Endothelial cell of umbilical vein (primary cell): ENCODE data around the gene HSF2BP. TPM values are rescaled to one million over a fixed set of nuclear protein-coding genes. Genes with fewer than 3 reads are reported as not detected.

Experiments
- BruUV-seq: library from RNA; stranded (reverse); fragments of 400-500 nt; replicated peaks from 2 replicates; lab custom pipeline; 2021; lab: Mats Ljungman, UMichigan
- CTCF ChIA-PET: fragments of 300-600, 350-600 bp; sonication (Branson Sonifier 250); formaldehyde crosslinking; loops from one replicate; lab custom pipeline; 2021; ENCODE audit warnings: antibody characterized with exemption, inconsistent platforms; lab: Charles Lee
- POLR2A ChIA-PET: fragments of 300-600, 350-600 bp; sonication (Branson Sonifier 250); formaldehyde crosslinking; loops from one replicate; lab custom pipeline; 2021; ENCODE audit warnings: antibody characterized with exemption, inconsistent platforms; lab: Charles Lee
- DNase-seq: peaks from one replicate; pipeline ENCODE4 v3.0.0-alpha.2; 2011; ENCODE audit warnings: low read depth, low spot score
- FAIRE-seq: peaks from 2 replicates; lab custom pipeline; 2011; peaks lifted over from hg19 to GRCh38; lab: Jason Lieb, UNC
- H2AFZ ChIP-seq: 2 replicates; pipeline ENCODE4 v1.6.0; 2012; ENCODE audit warnings: low read depth, low read length, control low read depth, inconsistent platforms
- H3K27ac ChIP-seq: 2 replicates; pipeline ENCODE4 v1.5.1; 2011; ENCODE audit warnings: low read depth, mild to moderate bottlenecking, control low read depth, low read length, moderate library complexity; ENCODE audit not compliant: insufficient read depth
- H3K27me3 ChIP-seq, 2 experiments: 2 replicates each; pipeline versions ENCODE4 v1.6.0 to v1.6.1; 2011; ENCODE audit warnings: low read length in 2 of 2, mixed read lengths in 1 of 2; ENCODE audit not compliant: control insufficient read depth in 2 of 2, insufficient read depth in 2 of 2
- H3K36me3 ChIP-seq, 2 experiments: 2 replicates in 1 of 2; 3 replicates in 1 of 2; pipeline ENCODE4 v1.5.1; 2011; ENCODE audit warnings: low read length in 2 of 2, mild to moderate bottlenecking in 1 of 2, moderate library complexity in 1 of 2; ENCODE audit not compliant: control insufficient read depth in 2 of 2, insufficient read depth in 2 of 2; ENCODE audit errors: extremely low read depth in 1 of 2
- H3K4me1 ChIP-seq: 3 replicates; pipeline ENCODE4 v1.5.1; 2011; ENCODE audit warnings: mild to moderate bottlenecking, low read length; ENCODE audit not compliant: control insufficient read depth, insufficient read depth; ENCODE audit errors: extremely low read depth
- H3K4me2 ChIP-seq: 2 replicates; pipeline ENCODE4 v1.6.1; 2011; ENCODE audit warnings: low read length, control low read depth, mixed read lengths; ENCODE audit not compliant: insufficient read depth
- H3K4me3 ChIP-seq, 3 experiments: fragments of 200-600 bp in 1 of 3; sonication (generic), shearing (Covaris generic) in 1 of 3; replicated peaks in 1 of 3; 2 replicates each; pipeline ENCODE4 v1.5.1; 2011 to 2016; ENCODE audit warnings: control low read depth in 3 of 3, low read length in 3 of 3, mild to moderate bottlenecking in 2 of 3, inconsistent platforms in 1 of 3, low read depth in 1 of 3, moderate library complexity in 1 of 3; ENCODE audit not compliant: insufficient read depth in 1 of 3
- H3K79me2 ChIP-seq: 2 replicates; pipeline ENCODE4 v1.6.0; 2012; ENCODE audit warnings: low read length, inconsistent platforms; ENCODE audit not compliant: control insufficient read depth, insufficient read depth
- H3K9ac ChIP-seq: replicated peaks from 2 replicates; pipeline ENCODE3; 2011; ENCODE audit warnings: low read length, control low read depth; ENCODE audit not compliant: insufficient read depth; ENCODE audit errors: extremely low read depth
- H3K9me1 ChIP-seq: replicated peaks from 3 replicates; pipeline ENCODE4 v1.6.0; 2011; ENCODE audit warnings: mild to moderate bottlenecking, low read length; ENCODE audit not compliant: control insufficient read depth, insufficient read depth; ENCODE audit errors: extremely low read depth
- H3K9me3 ChIP-seq: replicated peaks from 2 replicates; pipeline ENCODE4 v1.5.1; 2012; ENCODE audit warnings: low read length, inconsistent platforms; ENCODE audit not compliant: control insufficient read depth, insufficient read depth
- H4K20me1 ChIP-seq: replicated peaks from 2 replicates; pipeline ENCODE3; 2011; ENCODE audit warnings: mild to moderate bottlenecking, low read length; ENCODE audit not compliant: control insufficient read depth, insufficient read depth; ENCODE audit errors: extremely low read depth
- EZH2 ChIP-seq: IDR thresholded peaks from 2 replicates; pipeline ENCODE4 v1.6.1; 2012; ENCODE audit warnings: borderline replicate concordance, low read depth, mild to moderate bottlenecking, moderate library complexity, low read length, inconsistent platforms; ENCODE audit not compliant: severe bottlenecking
- FOS ChIP-seq: IDR thresholded peaks from 2 replicates; pipeline ENCODE4 v1.6.1; 2011; ENCODE audit warnings: mild to moderate bottlenecking, low read length, moderate library complexity, borderline replicate concordance; ENCODE audit not compliant: insufficient read depth
- GATA2 ChIP-seq: IDR thresholded peaks from 2 replicates; pipeline ENCODE4 v1.7.0; 2011; ENCODE audit warnings: low read depth, mild to moderate bottlenecking, moderate library complexity, mixed read lengths, low read length; ENCODE audit not compliant: insufficient read length, insufficient read depth
- JUN ChIP-seq: IDR thresholded peaks from 2 replicates; pipeline ENCODE4 v1.6.1; 2011; ENCODE audit warnings: borderline replicate concordance, low read depth; ENCODE audit not compliant: insufficient read length, insufficient read depth
- MYC ChIP-seq: IDR thresholded peaks from one replicate; pipeline ENCODE4 v1.6.1; 2011; ENCODE audit warnings: mild to moderate bottlenecking, low read depth, low read length
- POLR2A ChIP-seq: IDR thresholded peaks from 2 replicates; pipeline ENCODE4 v1.6.1; 2012; ENCODE audit warnings: low read depth, mild to moderate bottlenecking, control low read depth, low read length
- POLR2AphosphoS5 ChIP-seq: IDR thresholded peaks from 2 replicates; pipeline ENCODE4 v1.6.1; 2012; ENCODE audit warnings: low read depth, mild to moderate bottlenecking, control low read depth, low read length, moderate library complexity; ENCODE audit not compliant: insufficient read depth
- dilution Hi-C: fragments of 300-500 bp; cut with MboI; formaldehyde crosslinking; loops from one replicate; pipeline ENCODE4 v1.15.0; 2019; ENCODE audit warnings: low sequenced_read_pairs; ENCODE audit not compliant: extremely low pct_ligation_motif_present
- intact Hi-C: fragments of 100-400 bp; cut with micrococcal nuclease; formaldehyde crosslinking; loops from one replicate; pipeline ENCODE4 v1.10.0; 2022
- polyA plus RNA-seq, 4 experiments: library from polyadenylated mRNA; depleted of rRNA in 3 of 4; stranded (reverse) in 3 of 4; unstranded in 1 of 4; fragments of >200 nt; gene quantifications; 2 replicates each; pipeline versions ENCODE4 v1.2.1 to v1.2.3, GENCODE V29; 2011 to 2012; ENCODE audit warnings: missing spikeins in 1 of 4
- total RNA-seq: library from RNA; stranded (reverse); gene quantifications from 2 replicates; pipeline ENCODE4 v1.2.3, GENCODE V29; 2021
- TF ChIP-seq, protein P1 (sequence below): IDR thresholded peaks from 2 replicates; pipeline ENCODE4 v1.6.1; 2011; ENCODE audit not compliant: insufficient read depth, insufficient read length
- TF ChIP-seq, protein P2 (sequence below), 2 donors: IDR thresholded peaks; 1 replicate in 1 of 2; 2 replicates in 1 of 2; pipeline ENCODE4 v1.5.1; 2011; ENCODE audit warnings: low read length in 2 of 2, mild to moderate bottlenecking in 2 of 2, moderate library complexity in 2 of 2, control low read depth in 1 of 2, inconsistent platforms in 1 of 2, low read depth in 1 of 2; ENCODE audit not compliant: insufficient read depth in 1 of 2; ENCODE audit errors: extremely low read depth in 1 of 2

HSF2BP gene
- total and polyA plus RNA-seq, 2 donors (not counting 3 experiments of a cell fraction or from before 2014, with no cell fraction given) = 0.41 to 0.55 TPM

DNA sequence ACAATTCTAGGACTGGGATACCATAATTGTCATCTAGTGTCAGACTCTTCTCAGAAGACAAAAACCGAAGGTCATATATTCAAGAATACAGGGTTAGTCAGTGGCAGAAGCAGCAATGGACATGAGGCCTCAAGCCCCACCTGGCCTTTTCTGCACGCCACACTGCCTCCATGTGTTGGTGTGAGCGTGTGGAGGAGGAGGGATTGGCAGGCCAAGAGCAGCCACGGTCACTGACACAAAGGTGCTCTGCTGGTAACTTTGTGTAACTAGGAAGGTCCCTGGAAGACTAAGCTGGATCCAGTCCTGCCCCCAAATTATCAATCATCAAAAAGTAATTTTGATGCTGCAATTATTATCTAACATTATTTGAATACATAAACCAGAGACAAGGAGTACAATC, 34.9 kb downstream of the HSF2BP start:
- CTCF ChIA-PET = interaction anchor here (2.5 kb wide), 1 partner anchor 21 kb away, joined by 9 read pairs; no protein-coding TSS in a partner anchor

DNA sequence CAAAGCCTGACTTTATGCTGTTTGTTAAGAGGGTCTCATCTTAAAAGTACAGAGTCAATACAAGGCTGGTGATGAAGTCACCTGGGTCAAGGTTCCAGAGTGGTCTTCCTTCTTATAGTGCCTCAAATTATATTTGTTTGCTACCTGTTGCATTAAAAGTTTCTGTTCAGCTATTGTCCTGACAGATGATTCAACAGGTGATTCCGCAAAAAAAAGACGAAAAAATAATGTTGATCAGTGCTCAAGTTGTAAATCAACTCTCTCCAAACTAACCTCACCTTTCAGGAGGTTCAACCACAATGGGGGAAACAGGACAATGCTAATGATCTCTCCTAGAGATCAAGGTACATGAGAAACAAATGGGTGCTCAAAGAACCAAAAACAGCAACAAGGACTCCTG, 35.7 kb downstream of the HSF2BP start:
- H3K27me3 ChIP-seq = peaks cover 0 to 23% of the 10 kb centered on the region in 2 experiments
- H2AFZ ChIP-seq = no peak overlapping the region
- ChIA-PET POLR2A (no interaction called here), CTCF (interaction anchor here (2.5 kb wide), 1 partner anchor 22 kb away, joined by 9 read pairs; no protein-coding TSS in a partner anchor)
- no TSS peak for BruUV-seq
- no peaks in the 10 kb centered on the region for H3K36me3 ChIP-seq
- dilution Hi-C loops (no loop called here), intact Hi-C loops (no loop called here)
- H3K79me2 ChIP-seq = no peaks in the 10 kb centered on the region
- H3K9ac ChIP-seq = no peak overlapping the region
- TF ChIP-seq, protein P1, sequence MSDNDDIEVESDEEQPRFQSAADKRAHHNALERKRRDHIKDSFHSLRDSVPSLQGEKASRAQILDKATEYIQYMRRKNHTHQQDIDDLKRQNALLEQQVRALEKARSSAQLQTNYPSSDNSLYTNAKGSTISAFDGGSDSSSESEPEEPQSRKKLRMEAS = no peak
- TF ChIP-seq MYC = no peak
- no peak for TF ChIP-seq GATA2
- TF ChIP-seq FOS = no peak
- TF ChIP-seq, protein P2, sequence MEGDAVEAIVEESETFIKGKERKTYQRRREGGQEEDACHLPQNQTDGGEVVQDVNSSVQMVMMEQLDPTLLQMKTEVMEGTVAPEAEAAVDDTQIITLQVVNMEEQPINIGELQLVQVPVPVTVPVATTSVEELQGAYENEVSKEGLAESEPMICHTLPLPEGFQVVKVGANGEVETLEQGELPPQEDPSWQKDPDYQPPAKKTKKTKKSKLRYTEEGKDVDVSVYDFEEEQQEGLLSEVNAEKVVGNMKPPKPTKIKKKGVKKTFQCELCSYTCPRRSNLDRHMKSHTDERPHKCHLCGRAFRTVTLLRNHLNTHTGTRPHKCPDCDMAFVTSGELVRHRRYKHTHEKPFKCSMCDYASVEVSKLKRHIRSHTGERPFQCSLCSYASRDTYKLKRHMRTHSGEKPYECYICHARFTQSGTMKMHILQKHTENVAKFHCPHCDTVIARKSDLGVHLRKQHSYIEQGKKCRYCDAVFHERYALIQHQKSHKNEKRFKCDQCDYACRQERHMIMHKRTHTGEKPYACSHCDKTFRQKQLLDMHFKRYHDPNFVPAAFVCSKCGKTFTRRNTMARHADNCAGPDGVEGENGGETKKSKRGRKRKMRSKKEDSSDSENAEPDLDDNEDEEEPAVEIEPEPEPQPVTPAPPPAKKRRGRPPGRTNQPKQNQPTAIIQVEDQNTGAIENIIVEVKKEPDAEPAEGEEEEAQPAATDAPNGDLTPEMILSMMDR (IDR thresholded peaks at IDR 0.05; ENCODE audit: extremely low read depth in 1 of 2, insufficient read depth in 1 of 2, low read depth in 1 of 2, low read length in 2 of 2) = no peak
- TF ChIP-seq EZH2 = no peak
- TF ChIP-seq JUN = no peak
- TF ChIP-seq POLR2A = no peak
- no peak for TF ChIP-seq POLR2AphosphoS5
- no peaks in the 10 kb centered on the region for H3K9me1 ChIP-seq
- no peaks in the 10 kb centered on the region for H4K20me1 ChIP-seq
- FAIRE-seq (no peak), DNase-seq (no peak)
- H3K4me2 ChIP-seq = no peak overlapping the region
- no peak overlapping the region for H3K27ac ChIP-seq
- no peak overlapping the region for H3K4me3 ChIP-seq
- no peaks in the 10 kb centered on the region for H3K4me1 ChIP-seq
- no peaks in the 10 kb centered on the region for H3K9me3 ChIP-seq

More for the DNA sequence above, 34.9 kb downstream of the HSF2BP start:
- H3K9me3 ChIP-seq = no peaks in the 10 kb centered on the region
- no peaks in the 10 kb centered on the region for H3K4me1 ChIP-seq
- TF ChIP-seq, protein P2 (IDR thresholded peaks at IDR 0.05; ENCODE audit: extremely low read depth in 1 of 2, insufficient read depth in 1 of 2, low read depth in 1 of 2, low read length in 2 of 2) = no peak
- no peak for TF ChIP-seq JUN
- TF ChIP-seq EZH2 = no peak
- no peak for TF ChIP-seq FOS
- TF ChIP-seq POLR2AphosphoS5 = no peak
- no peaks in the 10 kb centered on the region for H4K20me1 ChIP-seq
- DNase-seq = no peak
- no peaks in the 10 kb centered on the region for H3K9me1 ChIP-seq
- no peak overlapping the region for H2AFZ ChIP-seq
- H3K36me3 ChIP-seq = no peaks in the 10 kb centered on the region
- no peak overlapping the region for H3K4me2 ChIP-seq
- no peak overlapping the region for H3K4me3 ChIP-seq
- no TSS peak for BruUV-seq
- H3K27me3 ChIP-seq = peaks cover 0 to 23% of the 10 kb centered on the region in 2 experiments
- H3K79me2 ChIP-seq = no peaks in the 10 kb centered on the region
- dilution Hi-C loops = no loop called here
- H3K27ac ChIP-seq = no peak overlapping the region
- POLR2A ChIA-PET = no interaction called here
- intact Hi-C loops = no loop called here
- H3K9ac ChIP-seq = no peak overlapping the region
- no peak for FAIRE-seq
